ENCODE data around the gene HPD.

Gene HPD

GRCh38 chr12:121823101-121823726 is 35.4 kb downstream of the HPD start:
- DNase-seq, result no peak

GRCh38 chr12:121822393-121823100 is 36.1 kb downstream of the HPD start:
- peaks cover 74% of the 10 kb centered on the region for H3K36me3 ChIP-seq
- no peak overlapping the region for H3K27ac ChIP-seq
- H3K27me3 ChIP-seq (ENCODE audit: insufficient read depth, low read depth, severe bottlenecking), result no peaks in the 10 kb centered on the region
- no peak for TF ChIP-seq CTCF (IDR thresholded peaks at IDR 0.05; ENCODE audit: low read depth, low read length)
- H3K9me3 ChIP-seq (ENCODE audit: severe bottlenecking), result no peaks in the 10 kb centered on the region
- no peak overlapping the region for H3K4me3 ChIP-seq (ENCODE audit: low read depth, low read length)
- DNase-seq, result no peak

More at GRCh38 chr12:121823101-121823726, 35.4 kb downstream of the HPD start:
- no peaks in the 10 kb centered on the region for H3K27me3 ChIP-seq (ENCODE audit: insufficient read depth, low read depth, severe bottlenecking)
- no peak overlapping the region for H3K4me3 ChIP-seq (ENCODE audit: low read depth, low read length)
- no peaks in the 10 kb centered on the region for H3K9me3 ChIP-seq (ENCODE audit: severe bottlenecking)
- peak; percentile 31 for TF ChIP-seq CTCF (IDR thresholded peaks at IDR 0.05; ENCODE audit: low read depth, low read length)
- H3K27ac ChIP-seq, result no peak overlapping the region
- H3K36me3 ChIP-seq, result peaks cover 74% of the 10 kb centered on the region

DNA sequence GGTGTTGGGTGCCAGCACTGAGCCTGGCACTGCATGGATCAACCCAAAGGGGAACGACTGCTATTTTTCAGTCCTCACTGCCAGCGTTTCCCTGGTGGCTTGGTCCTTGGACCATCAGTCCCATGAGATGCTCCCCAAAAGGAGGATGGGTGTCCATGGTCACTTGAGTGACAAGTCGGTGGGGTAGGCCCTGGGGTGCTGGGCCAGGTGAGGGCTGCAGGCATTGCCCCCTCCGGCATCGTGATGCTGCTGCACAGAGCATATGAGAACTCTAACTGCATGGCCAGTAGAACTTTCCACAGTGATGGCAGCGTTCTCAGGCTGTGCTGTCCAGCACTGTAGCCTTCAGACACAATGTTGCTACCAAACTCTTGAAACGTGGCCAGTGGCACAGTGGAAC is 38.6 kb downstream of the HPD start:
- Histone ChIP-seq H3K27me3 (ENCODE audit: insufficient read depth, low read depth, severe bottlenecking) (no peaks in the 10 kb centered on the region), H3K9me3 (ENCODE audit: severe bottlenecking) (no peaks in the 10 kb centered on the region), H3K27ac (no peak overlapping the region), H3K36me3 (peaks cover 75% of the 10 kb centered on the region), H3K4me3 (ENCODE audit: low read depth, low read length) (no peak overlapping the region)
- no peak for TF ChIP-seq CTCF (IDR thresholded peaks at IDR 0.05; ENCODE audit: low read depth, low read length)
- no peak for DNase-seq

- Histone ChIP-seq H3K9me3 (ENCODE audit: severe bottlenecking) (no peaks in the 10 kb centered on the region), H3K4me3 (ENCODE audit: low read depth, low read length) (no peak overlapping the region), H3K27ac (no peak overlapping the region), H3K27me3 (ENCODE audit: insufficient read depth, low read depth, severe bottlenecking) (no peaks in the 10 kb centered on the region), H3K36me3 (peaks cover 79% of the 10 kb centered on the region)
- no peak for TF ChIP-seq CTCF (IDR thresholded peaks at IDR 0.05; ENCODE audit: low read depth, low read length)
- no peak for DNase-seq
Measured at GRCh38 chr12:121819212-121819949, 39.3 kb downstream of the HPD start.

DNA sequence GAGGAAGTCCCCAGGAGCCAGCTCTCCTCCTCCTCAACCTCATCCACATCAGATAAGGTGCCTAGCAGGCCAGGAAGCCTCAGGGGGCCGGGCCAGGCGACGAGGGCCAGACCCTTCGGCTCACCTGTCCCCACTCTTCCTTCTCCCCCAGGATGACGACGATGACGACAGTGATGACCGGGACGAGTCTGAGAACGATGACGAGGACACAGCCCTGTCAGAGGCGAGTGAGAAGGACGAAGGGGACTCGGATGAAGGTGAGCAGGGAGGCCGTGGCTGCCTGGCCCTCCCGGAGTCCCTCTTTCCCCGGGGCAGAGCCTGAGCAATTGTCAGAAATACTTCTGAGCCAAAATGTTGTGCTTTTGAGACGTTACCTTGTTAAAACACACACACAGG is 41.0 kb downstream of the HPD start:
- Histone ChIP-seq H3K36me3 (peaks cover 79% of the 10 kb centered on the region), H3K27me3 (ENCODE audit: insufficient read depth, low read depth, severe bottlenecking) (no peaks in the 10 kb centered on the region), H3K27ac (no peak overlapping the region), H3K4me3 (ENCODE audit: low read depth, low read length) (no peak overlapping the region), H3K9me3 (ENCODE audit: severe bottlenecking) (no peaks in the 10 kb centered on the region)
- DNase-seq, result no peak
- TF ChIP-seq CTCF (IDR thresholded peaks at IDR 0.05; ENCODE audit: low read depth, low read length), result no peak

All from WERI-Rb-1 (cell line).